ENCODE data around the gene ATAD3C.
"Not testable (repeated sequence)": the region's sequence is repeated elsewhere in the genome, so short reads cannot be mapped to it uniquely, and the experiment has no call there.

Gene ATAD3C

GRCh38 chr1:1460540-1461130, 11.1 kb downstream of the ATAD3C start:
- H3K4me3 ChIP-seq (ENCODE audit: low read depth, low read length): no peak overlapping the region
- no peak for DNase-seq (ENCODE audit: low read depth)
- no peak for TF ChIP-seq CTCF (IDR thresholded peaks at IDR 0.05; ENCODE audit: insufficient read depth, low read depth, low read length, missing control alignments)

GRCh38 chr1:1461721-1462317, 12.3 kb downstream of the ATAD3C start:
- peak; percentile 34 for DNase-seq (ENCODE audit: low read depth)
- no peak for TF ChIP-seq CTCF (IDR thresholded peaks at IDR 0.05; ENCODE audit: insufficient read depth, low read depth, low read length, missing control alignments)
- peak overlapping the region; percentile 56 for H3K4me3 ChIP-seq (ENCODE audit: low read depth, low read length)

GRCh38 chr1:1462318-1462966, 13.0 kb downstream of the ATAD3C start:
- H3K4me3 ChIP-seq (ENCODE audit: low read depth, low read length): peak overlapping the region; percentile 56
- no peak for TF ChIP-seq CTCF (IDR thresholded peaks at IDR 0.05; ENCODE audit: insufficient read depth, low read depth, low read length, missing control alignments)
- DNase-seq (ENCODE audit: low read depth): peak; percentile 88

- DNase-seq (ENCODE audit: low read depth): no peak
- H3K4me3 ChIP-seq (ENCODE audit: low read depth, low read length): peak overlapping the region; percentile 56
- TF ChIP-seq CTCF (IDR thresholded peaks at IDR 0.05; ENCODE audit: insufficient read depth, low read depth, low read length, missing control alignments): no peak
Observed at GRCh38 chr1:1463312-1463711, 13.8 kb downstream of the ATAD3C start.

- H3K4me3 ChIP-seq (ENCODE audit: low read depth, low read length); DNase-seq (ENCODE audit: low read depth): not testable (repeated sequence)
Observed at GRCh38 chr1:1468196-1468985, 18.9 kb downstream of the ATAD3C start.

GRCh38 chr1:1470626-1471388, 21.3 kb downstream of the ATAD3C start:
- peak overlapping the region; percentile 82 for H3K4me3 ChIP-seq (ENCODE audit: low read depth, low read length)
- TF ChIP-seq CTCF (IDR thresholded peaks at IDR 0.05; ENCODE audit: insufficient read depth, low read depth, low read length, missing control alignments): no peak
- no peak for DNase-seq (ENCODE audit: low read depth)
